Measurements from ENCODE around the gene SRGAP1.
"Not testable (repeated sequence)": the region's sequence is repeated elsewhere in the genome, so short reads cannot be mapped to it uniquely, and the experiment has no call there.

The SRGAP1 gene

DNA sequence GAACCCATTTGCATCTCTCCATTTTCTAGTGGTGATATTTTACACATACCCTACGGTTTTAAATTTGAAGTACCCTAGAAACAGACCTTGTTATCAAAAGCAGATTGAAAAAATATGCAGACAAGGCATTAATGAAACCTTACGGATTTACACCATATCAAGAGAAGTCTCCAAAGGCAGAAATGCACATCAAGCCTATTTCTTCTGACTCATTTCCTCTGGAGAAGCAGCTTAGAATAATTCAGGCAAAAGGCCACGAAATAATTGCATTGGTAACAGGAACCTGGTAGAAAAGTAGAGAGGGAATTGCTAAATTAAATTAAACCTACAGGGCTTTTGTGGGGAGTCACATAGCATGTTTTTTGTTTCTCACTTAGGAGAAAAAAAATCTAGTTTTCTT is 342.9 kb downstream of the SRGAP1 start:
- DNase-seq (ENCODE audit: low spot score in 2 of 2) (no peak), ATAC-seq (replicated peaks; ENCODE audit: extremely low read depth, poor library complexity, severe bottlenecking) (no peak)
- no peaks in the 10 kb centered on the region for H3K9me3 Mint-ChIP-seq
- no peaks in the 10 kb centered on the region for H3K4me1 Mint-ChIP-seq
- no peaks in the 10 kb centered on the region for H3K27me3 Mint-ChIP-seq
- H3K36me3 Mint-ChIP-seq (ENCODE audit: insufficient read depth), result peaks cover 5% of the 10 kb centered on the region
- no peak overlapping the region for H3K4me3 Mint-ChIP-seq
- no peak overlapping the region for H3K27ac Mint-ChIP-seq (ENCODE audit: low read depth)

DNA sequence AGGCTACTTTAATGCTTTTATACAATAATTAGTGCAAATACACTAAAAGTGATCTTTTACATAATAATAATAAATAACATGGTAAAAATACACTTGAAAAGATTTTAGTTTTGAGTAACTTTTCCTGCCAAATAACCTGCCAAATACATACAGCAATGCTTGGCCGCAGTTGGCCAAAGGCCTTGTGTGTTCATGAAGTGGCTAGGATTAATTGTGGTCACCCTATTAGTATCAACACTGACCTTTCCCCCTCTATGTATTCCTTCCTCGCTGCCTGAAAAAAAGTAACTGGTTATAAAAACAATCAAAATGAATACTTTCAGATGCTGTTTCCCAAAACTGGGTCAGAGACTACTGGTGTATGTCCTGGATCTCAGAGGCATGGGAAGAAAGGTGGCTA is 343.3 kb downstream of the SRGAP1 start:
- Mint-ChIP-seq H3K9me3 (no peaks in the 10 kb centered on the region), H3K27me3 (no peaks in the 10 kb centered on the region), H3K36me3 (ENCODE audit: insufficient read depth) (peaks cover 7% of the 10 kb centered on the region), H3K4me1 (no peaks in the 10 kb centered on the region), H3K27ac (ENCODE audit: low read depth) (no peak overlapping the region), H3K4me3 (no peak overlapping the region)
- no peak for DNase-seq (ENCODE audit: low spot score in 2 of 2)
- no peak for ATAC-seq (replicated peaks; ENCODE audit: extremely low read depth, poor library complexity, severe bottlenecking)

DNA sequence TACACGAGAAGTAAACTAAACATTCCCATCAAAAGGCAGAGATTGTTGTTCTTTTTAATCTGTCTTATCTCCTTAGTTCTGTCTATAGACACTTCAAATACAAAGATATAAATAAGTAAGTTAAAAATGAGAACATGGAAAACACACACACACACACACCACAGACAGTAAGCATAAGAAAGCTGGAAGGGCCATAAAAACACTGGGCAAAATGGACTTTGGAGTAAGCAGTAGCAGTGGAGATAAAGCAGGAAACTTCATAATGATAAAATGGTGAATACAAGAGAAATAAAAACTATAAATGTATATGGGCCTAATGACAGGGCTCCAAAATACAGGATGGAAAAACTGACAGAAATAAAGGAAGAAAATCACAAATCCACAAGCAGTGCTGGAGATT is 345.0 kb downstream of the SRGAP1 start:
- H3K4me3 Mint-ChIP-seq, result no peak overlapping the region
- no peak overlapping the region for H3K27ac Mint-ChIP-seq (ENCODE audit: low read depth)
- peaks cover 10% of the 10 kb centered on the region for H3K36me3 Mint-ChIP-seq (ENCODE audit: insufficient read depth)
- H3K9me3 Mint-ChIP-seq, result no peaks in the 10 kb centered on the region
- H3K4me1 Mint-ChIP-seq, result no peaks in the 10 kb centered on the region
- ATAC-seq (replicated peaks; ENCODE audit: extremely low read depth, poor library complexity, severe bottlenecking) (no peak), DNase-seq (ENCODE audit: low spot score in 2 of 2) (no peak)
- H3K27me3 Mint-ChIP-seq, result no peaks in the 10 kb centered on the region

DNA sequence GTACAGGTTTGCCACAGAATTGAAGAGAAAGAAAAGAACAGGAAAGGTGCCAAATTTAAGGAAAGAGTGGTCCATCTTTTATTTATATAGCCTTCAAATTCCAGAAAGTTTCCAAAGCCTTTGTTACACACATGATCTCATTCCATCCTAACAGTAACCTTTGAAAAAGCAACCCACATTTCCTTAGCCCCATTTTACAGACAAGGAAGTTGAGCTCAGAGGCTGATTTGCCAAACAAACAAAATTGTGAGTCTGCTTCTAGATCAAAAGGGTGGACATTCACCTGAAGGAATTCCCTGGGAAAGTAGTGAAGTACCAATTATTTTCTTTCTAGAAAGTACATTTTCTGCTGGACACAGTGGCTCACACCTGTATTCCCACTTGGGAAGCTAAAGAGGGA is 345.6 kb downstream of the SRGAP1 start:
- ATAC-seq (replicated peaks; ENCODE audit: extremely low read depth, poor library complexity, severe bottlenecking) (no peak), DNase-seq (ENCODE audit: low spot score in 2 of 2) (no peak)
- Mint-ChIP-seq H3K36me3 (ENCODE audit: insufficient read depth) (peaks cover 13% of the 10 kb centered on the region), H3K4me3 (no peak overlapping the region), H3K4me1 (no peaks in the 10 kb centered on the region), H3K27ac (ENCODE audit: low read depth) (no peak overlapping the region), H3K27me3 (no peaks in the 10 kb centered on the region), H3K9me3 (no peaks in the 10 kb centered on the region)

DNA sequence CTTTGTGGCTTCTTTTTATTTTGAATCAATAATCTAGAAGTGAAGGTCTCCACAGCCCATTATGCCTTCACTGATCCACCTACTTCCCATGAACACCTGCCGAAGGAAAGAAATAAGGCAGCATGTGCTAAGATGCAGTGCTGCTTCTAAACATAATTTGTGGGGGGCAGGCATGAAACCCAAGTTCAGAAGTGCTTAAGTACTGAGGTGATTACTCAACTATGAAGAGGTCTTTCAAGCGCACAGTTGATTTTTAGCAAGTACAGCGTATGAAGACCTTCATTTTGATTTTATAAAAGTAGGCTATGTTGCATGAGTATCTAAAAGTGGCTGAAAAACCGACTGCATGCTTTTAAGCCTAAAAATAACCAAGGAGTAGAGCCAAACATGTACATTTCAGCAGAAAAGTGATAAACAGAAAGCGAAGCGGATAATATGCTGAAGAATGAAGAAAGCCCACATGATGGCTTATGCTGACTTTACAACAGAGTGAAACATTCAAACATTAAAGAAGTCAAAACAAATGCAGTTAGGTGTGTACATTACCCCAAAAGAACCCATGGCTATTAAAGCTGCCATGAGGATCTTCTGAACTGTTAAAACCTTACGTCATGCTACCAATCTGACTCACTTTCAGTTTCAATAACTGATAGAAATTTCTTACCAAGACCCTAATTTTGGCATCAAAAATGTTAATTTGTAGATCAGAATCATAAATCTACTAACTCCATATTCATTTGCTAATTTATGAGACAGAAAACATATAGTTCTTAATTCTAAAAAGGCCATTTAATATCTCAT is 348.3 kb downstream of the SRGAP1 start:
- no peak overlapping the region for H3K27ac Mint-ChIP-seq (ENCODE audit: low read depth)

DNA sequence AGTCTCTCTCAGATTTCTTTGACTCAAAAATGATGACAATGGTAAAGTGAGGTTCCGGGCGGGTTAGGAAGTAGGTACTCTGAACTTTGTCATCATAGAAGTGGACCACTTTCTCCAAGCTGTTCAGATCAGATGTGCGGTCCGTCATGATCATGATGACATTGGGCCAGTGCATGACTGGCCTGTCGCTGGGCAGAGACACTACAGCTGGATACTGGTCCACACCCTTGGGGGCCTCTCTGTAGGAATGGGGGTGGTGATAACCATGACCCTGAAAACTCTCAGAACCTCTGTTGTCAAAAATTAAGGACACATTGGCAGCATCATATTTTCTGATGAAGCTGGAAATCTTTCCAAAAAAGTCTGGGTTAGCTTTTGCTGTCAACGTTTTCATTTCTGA is 349.4 kb downstream of the SRGAP1 start:
- ATAC-seq (replicated peaks; ENCODE audit: extremely low read depth, poor library complexity, severe bottlenecking) (no peak), DNase-seq (ENCODE audit: low spot score in 2 of 2) (no peak)
- H3K4me3 Mint-ChIP-seq, result no peak overlapping the region
- H3K4me1 Mint-ChIP-seq, result no peaks in the 10 kb centered on the region
- H3K27ac Mint-ChIP-seq (ENCODE audit: low read depth), result no peak overlapping the region
- H3K27me3 Mint-ChIP-seq, result no peaks in the 10 kb centered on the region
- H3K36me3 Mint-ChIP-seq (ENCODE audit: insufficient read depth), result peaks cover 13% of the 10 kb centered on the region
- no peaks in the 10 kb centered on the region for H3K9me3 Mint-ChIP-seq

More for the DNA sequence above, 348.3 kb downstream of the SRGAP1 start:
- DNase-seq (ENCODE audit: low spot score in 2 of 2) (no peak), ATAC-seq (replicated peaks; ENCODE audit: extremely low read depth, poor library complexity, severe bottlenecking) (no peak)
- Mint-ChIP-seq H3K9me3 (no peaks in the 10 kb centered on the region), H3K4me3 (no peak overlapping the region), H3K27me3 (no peaks in the 10 kb centered on the region), H3K4me1 (no peaks in the 10 kb centered on the region), H3K36me3 (ENCODE audit: insufficient read depth) (peaks cover 13% of the 10 kb centered on the region)

DNA sequence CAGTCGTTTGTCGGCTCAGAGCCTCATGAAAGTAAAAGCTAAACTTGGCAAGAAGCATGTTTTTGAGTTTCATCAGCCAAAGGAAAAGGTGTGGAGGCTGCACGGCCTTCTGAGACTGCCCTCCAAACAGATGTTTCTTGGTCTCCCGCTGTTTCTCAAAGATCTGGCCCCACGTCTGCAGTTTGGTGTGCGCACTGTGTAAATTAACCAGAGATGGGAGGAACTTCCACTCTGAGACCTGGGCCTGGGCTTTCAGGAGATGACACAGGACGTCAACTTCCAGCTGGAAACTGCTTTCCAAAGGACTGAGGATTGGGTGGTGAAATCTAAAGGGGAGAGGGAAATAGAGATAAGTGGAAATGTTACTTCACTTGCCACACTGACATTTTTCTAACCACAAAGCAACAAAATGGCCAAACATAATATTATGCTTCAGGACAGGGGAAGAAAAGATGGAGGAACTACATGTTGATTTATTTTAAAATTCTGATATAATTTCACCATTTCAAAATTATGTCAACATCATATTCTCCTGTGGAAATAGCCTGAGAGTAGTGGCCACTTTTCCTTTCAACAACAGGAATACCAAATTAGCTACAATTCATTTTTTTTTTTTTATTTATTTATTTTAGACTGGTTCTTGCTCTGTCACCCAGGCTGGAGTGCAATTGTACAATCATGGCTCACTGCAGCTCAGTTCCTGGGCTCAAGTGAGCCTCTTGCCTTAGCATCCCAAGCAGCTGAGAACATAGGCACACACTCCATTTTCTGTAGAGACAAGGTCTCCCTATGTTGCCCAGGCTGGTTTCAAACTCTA is 350.0 kb downstream of the SRGAP1 start:
- Mint-ChIP-seq H3K4me1 (no peaks in the 10 kb centered on the region), H3K36me3 (ENCODE audit: insufficient read depth) (peaks cover 13% of the 10 kb centered on the region), H3K9me3 (no peaks in the 10 kb centered on the region), H3K27me3 (no peaks in the 10 kb centered on the region), H3K4me3 (no peak overlapping the region), H3K27ac (ENCODE audit: low read depth) (no peak overlapping the region)
- DNase-seq (ENCODE audit: low spot score in 2 of 2), result no peak
- ATAC-seq (replicated peaks; ENCODE audit: extremely low read depth, poor library complexity, severe bottlenecking), result no peak

DNA sequence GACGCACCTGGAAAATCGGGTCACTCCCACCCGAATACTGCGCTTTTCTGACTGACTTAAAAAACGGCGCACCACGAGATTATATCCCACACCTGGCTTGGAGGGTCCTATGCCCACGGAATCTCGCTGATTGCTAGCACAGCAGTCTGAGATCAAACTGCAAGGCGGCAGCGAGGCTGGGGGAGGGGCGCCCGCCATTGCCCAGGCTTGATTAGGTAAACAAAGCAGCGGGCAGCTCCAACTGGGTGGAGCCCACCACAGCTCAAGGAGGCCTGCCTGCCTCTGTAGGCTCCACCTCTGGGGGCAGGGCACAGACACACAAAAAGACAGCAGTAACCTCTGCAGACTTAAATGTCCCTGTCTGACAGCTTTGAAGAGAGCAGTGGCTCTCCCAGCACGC is 351.3 kb downstream of the SRGAP1 start:
- not testable (repeated sequence) for H3K27me3 Mint-ChIP-seq; ATAC-seq (replicated peaks; ENCODE audit: extremely low read depth, poor library complexity, severe bottlenecking)
- H3K36me3 Mint-ChIP-seq (ENCODE audit: insufficient read depth), result peaks cover 13% of the 10 kb centered on the region

DNA sequence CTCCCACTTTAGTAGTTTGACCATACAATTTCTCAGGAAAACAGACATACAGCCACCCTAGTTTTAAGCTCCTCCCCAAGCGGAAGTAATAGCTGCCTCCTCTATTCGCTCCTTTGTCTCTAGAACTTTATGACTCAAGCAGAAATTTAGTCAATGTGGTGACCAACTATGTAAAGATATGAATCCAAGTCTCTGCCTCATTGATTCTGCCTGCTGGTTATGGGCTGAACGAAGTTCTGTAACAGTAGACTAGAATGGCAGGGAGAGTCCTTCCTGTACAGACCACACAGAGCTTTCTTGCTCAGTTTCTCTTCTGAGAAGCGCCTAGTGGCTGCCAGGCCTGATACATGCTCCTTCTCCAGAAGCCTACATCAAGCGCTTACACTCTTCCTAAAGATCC is 358.5 kb downstream of the SRGAP1 start:
- ATAC-seq (replicated peaks; ENCODE audit: extremely low read depth, poor library complexity, severe bottlenecking), result no peak

More for the DNA sequence above, 351.3 kb downstream of the SRGAP1 start:
- H3K4me1 Mint-ChIP-seq; H3K27ac Mint-ChIP-seq (ENCODE audit: low read depth); DNase-seq (ENCODE audit: low spot score in 2 of 2); H3K9me3 Mint-ChIP-seq; H3K4me3 Mint-ChIP-seq: not testable (repeated sequence)

DNA sequence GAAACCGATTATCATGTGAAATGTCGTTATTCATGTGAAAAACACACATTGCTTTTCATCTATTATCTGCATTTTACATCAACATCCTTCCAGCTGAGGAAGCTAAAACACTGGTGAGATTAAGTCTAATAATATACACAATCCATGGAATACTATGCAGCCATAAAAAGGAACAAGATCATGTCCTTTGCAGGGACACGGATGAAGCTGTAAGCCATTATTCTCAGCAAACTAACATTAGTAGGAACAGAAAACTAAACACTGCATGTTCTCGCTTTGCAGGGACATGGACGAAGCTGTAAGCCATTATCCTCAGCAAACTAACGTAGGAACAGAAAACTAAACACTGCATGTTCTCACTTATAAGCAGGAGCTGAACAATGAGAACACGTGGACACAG is 359.3 kb downstream of the SRGAP1 start:
- DNase-seq (ENCODE audit: low spot score in 2 of 2), result no peak
- Mint-ChIP-seq H3K4me3 (no peak overlapping the region), H3K4me1 (no peaks in the 10 kb centered on the region), H3K27ac (ENCODE audit: low read depth) (no peak overlapping the region), H3K9me3 (no peaks in the 10 kb centered on the region), H3K36me3 (ENCODE audit: insufficient read depth) (peaks cover 6% of the 10 kb centered on the region), H3K27me3 (no peaks in the 10 kb centered on the region)
- no peak for ATAC-seq (replicated peaks; ENCODE audit: extremely low read depth, poor library complexity, severe bottlenecking)

More for the DNA sequence above, 358.5 kb downstream of the SRGAP1 start:
- DNase-seq (ENCODE audit: low spot score in 2 of 2), result no peak
- Mint-ChIP-seq H3K27ac (ENCODE audit: low read depth) (no peak overlapping the region), H3K36me3 (ENCODE audit: insufficient read depth) (peaks cover 6% of the 10 kb centered on the region), H3K27me3 (no peaks in the 10 kb centered on the region), H3K9me3 (no peaks in the 10 kb centered on the region), H3K4me1 (no peaks in the 10 kb centered on the region), H3K4me3 (no peak overlapping the region)

DNA sequence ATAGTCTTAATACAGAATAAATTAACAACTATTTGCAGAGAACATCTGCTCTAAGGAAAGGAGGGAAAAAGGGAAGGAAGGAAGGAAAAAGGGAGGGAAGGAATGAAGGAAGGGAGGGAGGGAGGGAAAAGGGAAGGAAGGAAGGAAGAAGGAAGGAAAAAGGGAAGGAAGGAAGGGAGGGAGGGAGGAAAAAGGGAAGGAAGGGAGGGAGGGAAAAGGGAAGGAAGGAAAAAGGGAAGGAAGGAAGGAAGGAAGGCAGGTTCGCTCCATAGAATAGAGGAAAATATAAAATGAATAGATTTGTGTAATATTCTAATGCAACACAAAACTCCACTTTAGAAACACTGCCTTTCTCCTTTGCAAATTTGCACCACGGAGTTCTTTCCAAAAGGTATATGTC is 361.0 kb downstream of the SRGAP1 start:
- Mint-ChIP-seq H3K4me1 (no peaks in the 10 kb centered on the region), H3K36me3 (ENCODE audit: insufficient read depth) (peaks cover 6% of the 10 kb centered on the region), H3K27me3 (no peaks in the 10 kb centered on the region), H3K9me3 (no peaks in the 10 kb centered on the region), H3K4me3 (no peak overlapping the region), H3K27ac (ENCODE audit: low read depth) (no peak overlapping the region)
- no peak for DNase-seq (ENCODE audit: low spot score in 2 of 2)
- no peak for ATAC-seq (replicated peaks; ENCODE audit: extremely low read depth, poor library complexity, severe bottlenecking)

DNA sequence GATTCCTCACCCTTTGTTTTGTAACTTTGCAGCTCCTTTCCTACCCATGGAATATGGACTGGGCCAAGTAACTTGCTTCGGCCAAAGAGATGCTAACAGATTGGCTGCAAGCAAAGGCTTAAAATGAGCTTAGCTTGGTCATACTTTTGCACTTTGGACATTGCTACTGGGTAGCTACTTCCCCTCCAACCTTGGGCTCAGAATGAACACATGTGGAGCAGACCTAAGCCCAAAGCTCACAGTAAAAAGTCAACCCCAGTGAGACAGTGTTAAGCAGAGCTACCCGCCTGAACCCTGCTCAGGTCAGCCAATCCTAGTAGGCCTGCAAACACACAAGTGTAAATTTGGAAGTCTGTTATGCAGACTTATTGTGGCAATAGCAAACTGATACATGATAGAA is 363.0 kb downstream of the SRGAP1 start:
- Mint-ChIP-seq H3K27me3 (no peaks in the 10 kb centered on the region), H3K9me3 (no peaks in the 10 kb centered on the region), H3K27ac (ENCODE audit: low read depth) (no peak overlapping the region), H3K36me3 (ENCODE audit: insufficient read depth) (peaks cover 10% of the 10 kb centered on the region), H3K4me1 (no peaks in the 10 kb centered on the region), H3K4me3 (no peak overlapping the region)
- ATAC-seq (replicated peaks; ENCODE audit: extremely low read depth, poor library complexity, severe bottlenecking) (no peak), DNase-seq (ENCODE audit: low spot score in 2 of 2) (no peak)

Measured in central memory CD8-positive, alpha-beta T cell (primary cell).